HG02981 (cell line): ENCODE data around the gene ASB9.
"Not testable (repeated sequence)": the region's sequence is repeated elsewhere in the genome, so short reads cannot be mapped to it uniquely, and the experiment has no call there.

Source experiments
- ATAC-seq: cut with Tn5 transposase; IDR thresholded peaks from one replicate; pipeline ENCODE4 v1.9.1; 2021; ENCODE audit warnings: mild to moderate bottlenecking, moderate library complexity; ENCODE audit not compliant: unreplicated experiment

The ASB9 gene

DNA sequence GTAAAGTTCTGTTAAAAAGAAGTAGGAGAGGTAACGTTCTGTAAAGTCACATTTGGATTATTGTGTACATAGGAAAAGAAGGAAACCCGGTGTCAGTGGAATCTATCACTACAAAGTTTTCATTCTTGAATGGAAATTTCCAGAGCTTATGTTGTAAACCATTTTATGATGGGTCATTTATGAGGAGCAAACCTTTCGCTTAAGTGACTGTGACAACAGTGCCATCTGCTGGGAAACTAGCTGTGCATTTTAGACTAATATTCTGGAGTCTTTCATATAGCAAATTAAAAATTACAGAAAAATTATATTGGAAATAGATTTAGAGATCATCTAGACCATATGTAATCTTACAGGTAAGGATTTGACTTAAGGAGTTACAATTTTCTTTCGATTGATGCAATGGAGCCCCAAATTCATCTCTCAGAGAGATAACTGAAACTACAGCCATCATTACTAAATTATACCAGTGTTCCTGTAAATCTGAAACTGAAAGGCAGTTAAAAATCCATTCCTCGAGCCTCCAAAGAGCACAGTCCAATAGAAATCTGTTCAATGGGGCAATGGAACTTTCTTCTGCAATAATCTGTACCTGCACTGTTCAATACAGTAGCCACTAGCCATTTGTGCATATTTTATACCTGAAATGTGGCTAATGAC is 26.9 kb downstream of the ASB9 start:
- no peak for ATAC-seq

GRCh38 chrX:15241301-15241700 is 28.6 kb downstream of the ASB9 start:
- no peak for ATAC-seq

GRCh38 chrX:15240414-15240813 is 29.5 kb downstream of the ASB9 start:
- no peak for ATAC-seq

DNA sequence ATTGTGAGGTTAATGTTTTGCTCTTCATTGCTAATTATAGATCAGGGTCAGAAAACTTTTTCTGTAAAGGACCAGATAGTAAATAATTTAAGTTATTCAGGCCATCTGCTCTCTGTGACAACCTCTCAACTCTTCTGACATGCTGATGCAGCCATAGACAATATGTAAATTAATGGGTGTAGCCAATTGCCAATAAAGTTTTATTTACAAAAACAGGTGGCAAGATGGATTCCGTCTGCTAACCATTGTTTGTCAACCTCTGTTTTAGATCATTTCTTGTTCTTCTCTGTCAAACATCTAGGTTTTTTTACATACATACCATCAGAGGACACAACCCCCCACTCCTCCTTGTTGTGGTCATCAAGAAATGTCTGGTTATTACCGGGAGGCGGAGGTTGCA is 33.7 kb downstream of the ASB9 start:
- ATAC-seq: no peak

DNA sequence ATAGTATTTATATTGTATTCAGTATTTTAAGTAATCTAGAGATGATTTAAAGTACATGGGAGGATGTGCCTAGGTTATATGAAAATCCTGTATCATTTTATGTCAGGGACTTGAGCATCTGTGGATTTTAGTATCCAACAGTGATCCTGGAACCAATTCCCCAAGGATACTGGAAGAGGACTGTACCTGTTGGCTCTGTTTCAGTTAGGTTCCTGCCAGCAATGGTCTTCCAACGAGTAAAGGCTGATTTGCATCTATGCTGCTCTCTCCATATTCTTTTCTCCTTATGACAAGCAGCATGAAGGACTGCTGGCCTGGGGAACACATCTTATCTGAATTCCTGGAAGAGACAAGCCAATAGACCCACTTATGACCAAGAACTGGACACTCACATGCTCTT is 34.9 kb downstream of the ASB9 start:
- no peak for ATAC-seq

- ATAC-seq: no peak
Observed at GRCh38 chrX:15233416-15234015, 36.4 kb downstream of the ASB9 start.

DNA sequence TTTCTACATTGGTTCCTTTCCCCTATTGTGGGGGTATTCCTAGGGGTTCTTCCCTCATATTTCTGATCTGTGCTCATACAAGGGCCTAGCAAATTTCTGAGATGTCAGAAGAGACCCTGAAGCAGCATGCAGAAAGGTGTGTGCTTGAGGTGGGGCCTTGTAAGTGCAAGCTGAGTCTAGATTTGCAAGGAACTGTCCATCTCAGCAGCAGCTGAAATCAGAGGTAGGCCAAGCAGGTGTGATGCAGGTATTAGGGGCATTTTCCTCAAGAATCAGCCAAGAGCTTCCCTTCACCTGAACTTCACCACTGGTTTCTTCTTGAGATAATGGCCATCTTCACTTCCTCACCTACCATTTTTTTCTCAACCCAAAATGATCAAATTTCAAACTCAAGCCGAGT is 45.1 kb downstream of the ASB9 start:
- ATAC-seq: no peak

DNA sequence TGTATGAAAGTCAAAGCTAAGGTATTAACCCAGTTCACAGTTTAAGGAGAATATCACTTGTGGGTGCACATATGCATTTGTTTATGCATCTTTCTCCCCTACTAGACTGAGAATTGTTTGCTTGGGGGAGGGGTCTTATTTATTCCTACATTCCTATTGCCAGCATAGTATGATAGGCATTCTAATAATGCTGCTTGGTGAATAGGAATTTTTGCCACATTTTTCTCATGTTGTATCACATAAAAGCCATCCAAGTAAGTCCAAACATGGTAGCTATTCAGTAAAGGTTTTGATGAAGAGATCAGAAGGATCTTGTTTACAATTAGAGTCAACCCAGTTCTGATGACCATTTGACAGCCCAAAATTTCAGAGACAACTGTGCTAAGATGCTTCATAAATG is 48.6 kb downstream of the ASB9 start:
- no peak for ATAC-seq

GRCh38 chrX:15217161-15217560 is 52.7 kb downstream of the ASB9 start:
- ATAC-seq: no peak

- ATAC-seq: no peak
Observed at GRCh38 chrX:15216280-15216679, 53.6 kb downstream of the ASB9 start.

GRCh38 chrX:15215366-15215765 is 54.5 kb downstream of the ASB9 start:
- no peak for ATAC-seq

- ATAC-seq: no peak
Observed at GRCh38 chrX:15214588-15214987, 55.3 kb downstream of the ASB9 start.

GRCh38 chrX:15209096-15209495 is 60.8 kb downstream of the ASB9 start:
- ATAC-seq: no peak

DNA sequence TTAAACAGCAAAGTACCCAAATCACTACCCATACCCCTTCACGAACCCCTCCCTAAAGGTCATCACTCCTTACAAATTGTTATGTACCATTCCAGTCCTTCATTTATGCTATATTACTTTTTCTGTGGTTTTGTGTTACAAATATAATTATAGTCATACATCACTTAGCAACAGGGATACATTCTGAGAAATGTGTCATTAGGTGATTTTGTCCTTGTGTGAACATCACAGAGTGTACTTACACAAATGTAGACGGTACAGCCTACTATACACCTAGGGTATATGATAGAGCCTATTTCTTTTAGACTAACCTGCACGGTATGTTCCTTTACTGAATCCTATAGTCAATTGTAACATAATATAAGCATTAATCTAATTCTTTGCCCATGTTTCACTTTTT is 61.9 kb downstream of the ASB9 start:
- no peak for ATAC-seq

GRCh38 chrX:15207384-15207783 is 62.5 kb downstream of the ASB9 start:
- ATAC-seq: no peak

GRCh38 chrX:15206306-15206705 is 63.6 kb downstream of the ASB9 start:
- ATAC-seq: no peak

DNA sequence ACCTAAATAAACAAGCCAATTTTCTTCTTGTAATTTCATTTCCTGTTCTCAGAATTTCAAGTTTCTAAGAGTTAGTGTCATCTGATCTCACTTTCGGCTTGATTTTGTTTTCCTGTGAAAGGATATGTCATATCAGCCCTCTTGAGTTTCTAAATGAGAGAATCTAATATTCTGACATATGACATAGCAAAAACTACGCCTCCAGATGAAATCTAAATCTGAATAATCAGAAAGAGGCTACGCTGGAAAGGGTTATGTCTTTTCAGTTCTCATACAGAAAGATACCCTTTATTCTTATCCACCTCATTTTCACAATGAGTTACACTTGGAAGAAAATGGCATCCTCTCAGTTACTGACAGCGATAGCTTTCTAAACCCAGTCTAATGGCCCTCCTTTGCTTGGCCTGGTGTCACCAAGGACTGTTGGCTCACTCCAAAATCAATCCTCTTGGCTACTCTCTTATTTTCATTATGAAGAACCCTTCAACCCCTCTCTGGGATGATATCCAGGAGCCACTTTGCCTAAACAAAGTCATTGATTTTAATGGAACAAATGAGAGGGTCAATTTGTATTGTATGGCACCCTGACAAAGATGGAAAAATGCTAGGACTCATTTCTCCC is 65.6 kb downstream of the ASB9 start:
- ATAC-seq: peak; percentile 77

GRCh38 chrX:15203694-15204093 is 66.2 kb downstream of the ASB9 start:
- no peak for ATAC-seq

GRCh38 chrX:15202454-15203177 is 67.3 kb downstream of the ASB9 start:
- ATAC-seq: peak; percentile 37

DNA sequence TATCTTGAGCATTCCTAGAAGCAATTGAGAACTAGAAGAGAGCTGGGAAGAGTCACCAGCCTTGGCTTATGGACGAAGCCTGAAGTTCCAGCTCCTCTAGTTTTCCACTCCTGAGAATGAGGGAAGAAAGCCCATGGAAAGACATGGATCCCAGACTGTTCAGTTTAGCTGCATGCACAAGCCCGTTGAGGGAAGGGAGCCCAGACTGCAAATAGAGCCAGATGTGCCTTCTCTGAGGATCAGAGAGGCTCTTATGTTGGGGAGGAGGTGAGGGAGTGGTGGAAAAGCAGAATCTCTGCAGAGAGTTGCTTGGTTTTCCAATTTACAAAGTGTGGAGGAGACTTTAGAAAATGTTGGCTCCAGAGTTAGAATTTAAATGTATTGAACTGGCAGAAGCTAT is 69.0 kb downstream of the ASB9 start:
- ATAC-seq: no peak

- ATAC-seq: not testable (repeated sequence)
Observed at GRCh38 chrX:15198608-15199202, 71.2 kb downstream of the ASB9 start.
